GM21825 (cell line): ENCODE data around the gene CPSF4L.
"Not testable (repeated sequence)": the region's sequence is repeated elsewhere in the genome, so short reads cannot be mapped to it uniquely, and the experiment has no call there.

Experiments used
- ATAC-seq: cut with Tn5 transposase; IDR thresholded peaks from one replicate; pipeline ENCODE4 v1.9.1; 2021; ENCODE audit warnings: mild to moderate bottlenecking, moderate library complexity; ENCODE audit not compliant: unreplicated experiment

The CPSF4L gene

GRCh38 chr17:73261617-73261951 lies at the start of gene CPSF4L:
Gene CPSF4L (minus strand): TSS chr17:73261880. CDS start chr17:73261818, 62 bp downstream.
- no peak for ATAC-seq

- ATAC-seq, result peak; percentile 6
These were observed 49.7 kb upstream of the CPSF4L start for GRCh38 chr17:73311428-73311780.

- no peak for ATAC-seq
These were observed 48.3 kb upstream of the CPSF4L start for GRCh38 chr17:73309727-73310596.

GRCh38 chr17:73308959-73309358 lies 47.3 kb upstream of the CPSF4L start:
- ATAC-seq, result not testable (repeated sequence)

- ATAC-seq, result no peak
These were observed 46.5 kb upstream of the CPSF4L start for GRCh38 chr17:73308017-73308823.

GRCh38 chr17:73307130-73307529 lies 45.5 kb upstream of the CPSF4L start:
- no peak for ATAC-seq

- ATAC-seq, result no peak
These were observed 44.5 kb upstream of the CPSF4L start for GRCh38 chr17:73305845-73306836.

GRCh38 chr17:73304971-73305812 lies 43.5 kb upstream of the CPSF4L start:
- ATAC-seq, result no peak

GRCh38 chr17:73304438-73304837 lies 42.8 kb upstream of the CPSF4L start:
- ATAC-seq, result no peak

GRCh38 chr17:73302189-73302588 lies 40.5 kb upstream of the CPSF4L start:
- no peak for ATAC-seq

- no peak for ATAC-seq
These were observed 39.7 kb upstream of the CPSF4L start for GRCh38 chr17:73301369-73301768.

GRCh38 chr17:73300392-73300791 lies 38.7 kb upstream of the CPSF4L start:
- ATAC-seq, result no peak

- ATAC-seq, result no peak
These were observed 36.5 kb upstream of the CPSF4L start for GRCh38 chr17:73297934-73298861.

GRCh38 chr17:73293480-73293911 lies 31.8 kb upstream of the CPSF4L start:
- ATAC-seq, result no peak

GRCh38 chr17:73293031-73293430 lies 31.4 kb upstream of the CPSF4L start:
- no peak for ATAC-seq

GRCh38 chr17:73292031-73292531 lies 30.4 kb upstream of the CPSF4L start:
- ATAC-seq, result no peak

GRCh38 chr17:73291260-73291801 lies 29.7 kb upstream of the CPSF4L start:
- ATAC-seq, result peak; percentile 81
